SK-N-SH (cell line): ENCODE results near the gene EIF3A. TPM values are rescaled to one million over a fixed set of nuclear protein-coding genes. Genes with fewer than 3 reads are reported as not detected.

Experiments used
- CTCF ChIA-PET: fragments of 300-600, 350-600 bp; formaldehyde crosslinking; extraction: SDS; loops from one replicate; lab custom pipeline; 2021; lab: Yijun Ruan, JAX
- POLR2A ChIA-PET: fragments of 350-600 bp; sonication (Branson Sonifier 250); formaldehyde crosslinking; extraction: SDS; loops from one replicate; lab custom pipeline; 2020; ENCODE audit warnings: antibody characterized with exemption, inconsistent platforms; lab: Yijun Ruan, JAX
- DNase-seq: peaks from one replicate; pipeline ENCODE4 v3.0.0; 2012
- H2AFZ ChIP-seq: fragments of 200-600 bp; sonication (generic); 2 replicates; pipeline ENCODE4 v1.8.1; 2016; ENCODE audit warnings: antibody characterized with exemption, mild to moderate bottlenecking, low read depth
- H3F3A ChIP-seq: fragments of 200-600 bp; sonication (generic); replicated peaks from 2 replicates; pipeline ENCODE3; 2016; ENCODE audit warnings: antibody characterized with exemption, mild to moderate bottlenecking; ENCODE audit not compliant: insufficient read depth
- H3K27ac ChIP-seq, 2 experiments: fragments of 200-500 bp in 1 of 2; fragments of 200-600 bp in 1 of 2; sonication (Bioruptor generic) in 1 of 2; sonication (generic), shearing (Covaris generic) in 1 of 2; 2 replicates each; pipeline versions ENCODE4 v1.5.1 to v1.6.1; 2014 to 2016; ENCODE audit warnings: low read depth in 2 of 2, inconsistent platforms in 1 of 2, low read length in 1 of 2, mild to moderate bottlenecking in 1 of 2, mixed read lengths in 1 of 2
- H3K27me3 ChIP-seq: fragments of 200-600 bp; sonication (generic), shearing (Covaris generic); 2 replicates; pipeline ENCODE4 v1.6.1; 2016; ENCODE audit warnings: mixed run types; ENCODE audit not compliant: insufficient read depth
- H3K36me3 ChIP-seq, 2 experiments: fragments of 200-500 bp in 1 of 2; fragments of 200-600 bp in 1 of 2; sonication (Bioruptor generic) in 1 of 2; sonication (generic) in 1 of 2; replicated peaks in 1 of 2; 2 replicates each; pipeline versions ENCODE3 to v1.5.1; 2014 to 2016; ENCODE audit warnings: low read length in 1 of 2, mild to moderate bottlenecking in 1 of 2; ENCODE audit not compliant: insufficient read depth in 2 of 2, control insufficient read depth in 1 of 2
- H3K4me1 ChIP-seq, 2 experiments: fragments of 200-500 bp in 1 of 2; fragments of 200-600 bp in 1 of 2; sonication (Bioruptor generic) in 1 of 2; sonication (generic), shearing (Covaris generic) in 1 of 2; 2 replicates each; pipeline versions ENCODE4 v1.5.1 to v1.6.1; 2014 to 2016; ENCODE audit warnings: low read depth in 1 of 2, low read length in 1 of 2, mixed run types in 1 of 2; ENCODE audit not compliant: insufficient read depth in 2 of 2, control insufficient read depth in 1 of 2
- H3K4me2 ChIP-seq: fragments of 200-600 bp; sonication (generic), shearing (Covaris generic); 2 replicates; pipeline ENCODE4 v1.6.1; 2017; ENCODE audit warnings: mixed run types
- H3K4me3 ChIP-seq, 2 experiments: fragments of 200-500 bp in 1 of 2; fragments of 200-600 bp in 1 of 2; sonication (Bioruptor generic) in 1 of 2; sonication (generic), shearing (Covaris generic) in 1 of 2; 2 replicates each; pipeline versions ENCODE4 v1.5.1 to v1.8.1; 2014 to 2016; ENCODE audit warnings: low read depth in 2 of 2, inconsistent platforms in 1 of 2, low read length in 1 of 2, mild to moderate bottlenecking in 1 of 2, mixed read lengths in 1 of 2, moderate library complexity in 1 of 2
- H3K79me2 ChIP-seq: fragments of 200-600 bp; sonication (generic); 2 replicates; pipeline ENCODE4 v1.8.1; 2017; ENCODE audit warnings: mild to moderate bottlenecking; ENCODE audit not compliant: insufficient read depth
- H3K9ac ChIP-seq: fragments of 200-600 bp; sonication (generic); 2 replicates; pipeline ENCODE4 v1.6.1; 2017; ENCODE audit warnings: mixed run types
- H3K9me2 ChIP-seq: fragments of 200-600 bp; sonication (generic); 2 replicates; pipeline ENCODE4 v1.6.1; 2017; ENCODE audit warnings: mixed run types
- H3K9me3 ChIP-seq: fragments of 200-600 bp; sonication (generic); 2 replicates; pipeline ENCODE4 v1.6.1; 2017; ENCODE audit warnings: mixed run types, mild to moderate bottlenecking, moderate library complexity
- H4K20me1 ChIP-seq: fragments of 200-600 bp; sonication (generic); 2 replicates; pipeline ENCODE4 v1.6.1; 2017; ENCODE audit warnings: mild to moderate bottlenecking, mixed run types; ENCODE audit not compliant: insufficient read depth
- CHD2 ChIP-seq: fragments of 150-350 bp; IDR thresholded peaks from 2 replicates; pipeline ENCODE4 v1.6.1; 2018; ENCODE audit warnings: low read length; ENCODE audit not compliant: partially characterized antibody
- EZH2phosphoT487 ChIP-seq: fragments of 200-600 bp; sonication (generic); IDR thresholded peaks from 2 replicates; pipeline ENCODE4 v1.6.1; 2017; ENCODE audit warnings: low read depth, mixed run types, mild to moderate bottlenecking, antibody characterized with exemption, moderate library complexity, borderline replicate concordance
- FOXJ3 ChIP-seq: sonication (generic); formaldehyde crosslinking; IDR thresholded peaks from 2 replicates; pipeline ENCODE4 v1.5.1; 2020; ENCODE audit warnings: mild to moderate bottlenecking, missing genetic modification reagents
- FOXM1 ChIP-seq: IDR thresholded peaks from 2 replicates; pipeline ENCODE4 v1.4.0; 2012; ENCODE audit warnings: low read depth, mild to moderate bottlenecking
- GABPA ChIP-seq: IDR thresholded peaks from 2 replicates; pipeline ENCODE4 v1.4.0; 2012; ENCODE audit warnings: low read depth, mild to moderate bottlenecking
- IRF3 ChIP-seq: fragments of 150-350 bp; IDR thresholded peaks from 2 replicates; pipeline ENCODE4 v1.6.1; 2016; ENCODE audit warnings: mild to moderate bottlenecking, low read depth, low read length
- MEF2A ChIP-seq: IDR thresholded peaks from 2 replicates; pipeline ENCODE4 v1.4.0; 2012; ENCODE audit warnings: low read depth, borderline replicate concordance
- NFIC ChIP-seq: IDR thresholded peaks from 2 replicates; pipeline ENCODE4 v1.4.0; 2012; ENCODE audit warnings: borderline replicate concordance
- NRF1 ChIP-seq: IDR thresholded peaks from 2 replicates; pipeline ENCODE4 v1.6.1; 2012; ENCODE audit warnings: low read depth, mild to moderate bottlenecking, low read length
- PBX3 ChIP-seq: IDR thresholded peaks from 2 replicates; pipeline ENCODE4; 2012
- RAD21 ChIP-seq: IDR thresholded peaks from 2 replicates; pipeline ENCODE4 v1.6.1; 2012; ENCODE audit warnings: mild to moderate bottlenecking, low read length
- RCOR1 ChIP-seq: fragments of 150-350 bp; IDR thresholded peaks from 2 replicates; pipeline ENCODE4 v1.6.1; 2017; ENCODE audit warnings: antibody characterized with exemption, low read length
- RXRA ChIP-seq: IDR thresholded peaks from 2 replicates; pipeline ENCODE4 v1.4.0; 2012; ENCODE audit warnings: low read depth, mild to moderate bottlenecking, borderline replicate concordance
- SIN3A ChIP-seq: IDR thresholded peaks from 2 replicates; pipeline ENCODE4 v1.6.1; 2012; ENCODE audit warnings: low read depth, mild to moderate bottlenecking, low read length, moderate library complexity, borderline replicate concordance
- SMC3 ChIP-seq: IDR thresholded peaks from 2 replicates; pipeline ENCODE4 v1.6.1; 2012; ENCODE audit warnings: low read depth, low read length, improper control_type of control experiment
- TAF1 ChIP-seq: IDR thresholded peaks from 2 replicates; pipeline ENCODE4 v1.6.1; 2012; ENCODE audit warnings: low read depth, mild to moderate bottlenecking, low read length, moderate library complexity, borderline replicate concordance
- TCF12 ChIP-seq: IDR thresholded peaks from 2 replicates; pipeline ENCODE4 v1.4.0; 2012
- TEAD4 ChIP-seq: IDR thresholded peaks from 2 replicates; pipeline ENCODE4 v1.4.0; 2012; ENCODE audit warnings: mild to moderate bottlenecking, borderline replicate concordance; ENCODE audit not compliant: insufficient read depth
- USF1 ChIP-seq: IDR thresholded peaks from 2 replicates; pipeline ENCODE4 v1.4.0; 2012; ENCODE audit warnings: low read depth, borderline replicate concordance
- ZBTB33 ChIP-seq: IDR thresholded peaks from 2 replicates; pipeline ENCODE4 v1.4.0; 2012; ENCODE audit warnings: low read depth, borderline replicate concordance
- WGBS: methylation state at CpG from one replicate; pipeline ENCODE4 v1.1.6; 2017; ENCODE audit warnings: low lambda C conversion rate; 5-methylcytosine and 5-hydroxymethylcytosine counted together
- polyA plus RNA-seq, 3 experiments: library from polyadenylated mRNA; depleted of rRNA; stranded (reverse); fragments of >200 nt; gene quantifications; 2 replicates each; pipeline ENCODE4 v1.2.3, GENCODE V29; 2012

Gene EIF3A
- polyA plus RNA-seq, 1 of the 3 experiments (the other 2 are of a cell fraction), result 25.8 TPM

GRCh38 chr10:118992496-118992895 lies 88.1 kb downstream of the EIF3A start:
- WGBS, result 6% methylated on average over 2 of the region's 2 CpGs
- CTCF ChIA-PET, result no interaction called here
- H3K36me3 ChIP-seq, result no peaks in the 10 kb centered on the region

More at GRCh38 chr10:118992496-118992895, 88.1 kb downstream of the EIF3A start:
- no peaks in the 10 kb centered on the region for H4K20me1 ChIP-seq
- no peaks in the 10 kb centered on the region for H3F3A ChIP-seq
- H3K27me3 ChIP-seq, result no peaks in the 10 kb centered on the region
- no peaks in the 10 kb centered on the region; the same call in 1 of the 2 replicates for H3K9me3 ChIP-seq
- H2AFZ ChIP-seq, result no peak overlapping the region
- H3K9ac ChIP-seq, result no peak overlapping the region
- H3K27ac ChIP-seq, result no peak overlapping the region
- POLR2A ChIA-PET, result no interaction called here
- DNase-seq, result no peak
- no peaks in the 10 kb centered on the region for H3K9me2 ChIP-seq
- no peaks in the 10 kb centered on the region for H3K79me2 ChIP-seq
- H3K4me3 ChIP-seq, result no peak overlapping the region
- no peak overlapping the region for H3K4me2 ChIP-seq
- no peaks in the 10 kb centered on the region for H3K4me1 ChIP-seq
- TF ChIP-seq MEF2A, result no peak
- TF ChIP-seq GABPA, result no peak
- no peak for TF ChIP-seq TAF1
- no peak for TF ChIP-seq TCF12
- no peak for TF ChIP-seq ZBTB33
- TF ChIP-seq RCOR1, result no peak
- no peak for TF ChIP-seq RXRA
- no peak for TF ChIP-seq NFIC
- no peak for TF ChIP-seq FOXM1
- no peak for TF ChIP-seq CHD2
- TF ChIP-seq RAD21, result no peak
- TF ChIP-seq NRF1, result no peak
- no peak for TF ChIP-seq IRF3
- no peak for TF ChIP-seq FOXJ3 (CRISPR knock-in tag)
- no peak for TF ChIP-seq PBX3
- TF ChIP-seq SIN3A, result no peak
- no peak for TF ChIP-seq SMC3
- no peak for TF ChIP-seq USF1
- no peak for TF ChIP-seq TEAD4
- TF ChIP-seq EZH2phosphoT487, result no peak
